Spinal cord (tissue), 10 donors: ENCODE results near the gene TIGD1. TPM values are rescaled to one million over a fixed set of nuclear protein-coding genes. Genes with fewer than 3 reads are reported as not detected.

Source experiments
- DNase-seq, 6 donors: peaks; one replicate each; pipeline versions ENCODE4 v3.0.0 to v3.0.0-alpha.2; 2013 to 2015; ENCODE audit warnings: low spot score in 6 of 6, low read depth in 4 of 6
- H3K27ac ChIP-seq: one replicate; pipeline ENCODE4 v1.5.1; 2013; ENCODE audit warnings: low read depth, low read length, control low read depth
- H3K27me3 ChIP-seq: one replicate; pipeline ENCODE4 v1.6.1; 2013; ENCODE audit warnings: low read length; ENCODE audit not compliant: control insufficient read depth, insufficient read depth
- H3K36me3 ChIP-seq: one replicate; pipeline ENCODE4 v1.6.1; 2013; ENCODE audit warnings: low read length; ENCODE audit not compliant: control insufficient read depth, insufficient read depth
- H3K4me1 ChIP-seq: one replicate; pipeline ENCODE4 v1.6.1; 2013; ENCODE audit warnings: low read length; ENCODE audit not compliant: control insufficient read depth, insufficient read depth
- H3K4me3 ChIP-seq: one replicate; pipeline ENCODE4 v1.5.1; 2013; ENCODE audit warnings: low read depth, low read length, control low read depth
- H3K9me3 ChIP-seq: one replicate; pipeline ENCODE4 v1.6.1; 2013; ENCODE audit warnings: low read length; ENCODE audit not compliant: control insufficient read depth, insufficient read depth
- WGBS: methylation state at CpG from one replicate; pipeline ENCODE4 v1.1.5; 2013; ENCODE audit warnings: missing lambda C conversion rate; ENCODE audit not compliant: insufficient coverage; 5-methylcytosine and 5-hydroxymethylcytosine counted together
- polyA plus RNA-seq, 2 donors: library from polyadenylated mRNA; unstranded; fragments of 120-200 nt; gene quantifications; one replicate each; pipeline ENCODE4 v1.2.1, GENCODE V29; 2013; ENCODE audit not compliant: insufficient read length in 2 of 2
- total RNA-seq, 2 donors: library from RNA; depleted of rRNA in 1 of 2; stranded (reverse); fragments of 120-200 nt in 1 of 2; fragments of >200 nt in 1 of 2; gene quantifications; one replicate each; pipeline versions ENCODE4 v1.2.3 to v1.2.4, GENCODE V29; 2013 to 2014
- donor health status: healthy.

Gene TIGD1
- total and polyA plus RNA-seq, 4 donors, result 5.9 to 11.1 (median 10.3) TPM

GRCh38 chr2:232526372-232526941, 23.9 kb downstream of the TIGD1 start:
- no peak overlapping the region for H3K4me3 ChIP-seq
- peaks cover 31% of the 10 kb centered on the region for H3K27me3 ChIP-seq
- no peak overlapping the region for H3K27ac ChIP-seq
- H3K4me1 ChIP-seq, result peaks cover 33% of the 10 kb centered on the region
- H3K9me3 ChIP-seq, result no peaks in the 10 kb centered on the region
- 58% methylated on average over 7 of the region's 13 CpGs for WGBS
- DNase-seq, result no peak
- peaks cover 5% of the 10 kb centered on the region for H3K36me3 ChIP-seq

GRCh38 chr2:232525791-232526371, 24.5 kb downstream of the TIGD1 start, which contains the start of gene CHRND:
Gene CHRND (plus strand): TSS chr2:232526160. CDS start chr2:232526216, 56 bp downstream.
- WGBS, result 8% methylated on average over 9 of the region's 18 CpGs
- Histone ChIP-seq H3K9me3 (no peaks in the 10 kb centered on the region), H3K4me1 (peaks cover 35% of the 10 kb centered on the region), H3K27ac (no peak within 1 kb of the TSS), H3K4me3 (no peak within 1 kb of the TSS), H3K36me3 (peaks cover 5% of the 10 kb centered on the region), H3K27me3 (peaks cover 36% of the 10 kb centered on the region)
- DNase-seq, result no peak

GRCh38 chr2:232525199-232525598, 25.2 kb downstream of the TIGD1 start:
- Histone ChIP-seq H3K27ac (no peak overlapping the region), H3K27me3 (peaks cover 36% of the 10 kb centered on the region)
- DNase-seq, result no peak

GRCh38 chr2:232524771-232525170, 25.6 kb downstream of the TIGD1 start:
- peaks cover 36% of the 10 kb centered on the region for H3K4me1 ChIP-seq
- no peaks in the 10 kb centered on the region for H3K9me3 ChIP-seq
- no peak overlapping the region for H3K27ac ChIP-seq
- H3K36me3 ChIP-seq, result peaks cover 5% of the 10 kb centered on the region
- H3K27me3 ChIP-seq, result peaks cover 36% of the 10 kb centered on the region
- 72% methylated on average over 6 of the region's 6 CpGs for WGBS
- no peak for DNase-seq
- no peak overlapping the region for H3K4me3 ChIP-seq

More at GRCh38 chr2:232525199-232525598, 25.2 kb downstream of the TIGD1 start:
- WGBS, result 81% methylated on average over 13 of the region's 14 CpGs
- Histone ChIP-seq H3K36me3 (peaks cover 5% of the 10 kb centered on the region), H3K4me1 (peaks cover 35% of the 10 kb centered on the region), H3K9me3 (no peaks in the 10 kb centered on the region), H3K4me3 (no peak overlapping the region)

- no peak overlapping the region for H3K27ac ChIP-seq
- peaks cover 36% of the 10 kb centered on the region for H3K27me3 ChIP-seq
- peaks cover 5% of the 10 kb centered on the region for H3K36me3 ChIP-seq
- DNase-seq, result peak in 2 of 6 donors; percentile 67 to 83
- WGBS, result under 1% methylated on average over 72 of the region's 75 CpGs
- H3K4me1 ChIP-seq, result peaks cover 41% of the 10 kb centered on the region
- H3K4me3 ChIP-seq, result no peak overlapping the region
- H3K9me3 ChIP-seq, result no peaks in the 10 kb centered on the region
Observed at GRCh38 chr2:232523682-232524597, 26.4 kb downstream of the TIGD1 start.

- WGBS, result 14% methylated on average over 15 of the region's 16 CpGs
Observed at GRCh38 chr2:232523402-232523681, 27.0 kb downstream of the TIGD1 start.

GRCh38 chr2:232522623-232523401, 27.5 kb downstream of the TIGD1 start:
- Histone ChIP-seq H3K27me3 (peaks cover 36% of the 10 kb centered on the region), H3K4me3 (peak overlapping the region; percentile 2), H3K4me1 (peaks cover 41% of the 10 kb centered on the region), H3K36me3 (peaks cover 5% of the 10 kb centered on the region), H3K27ac (no peak overlapping the region), H3K9me3 (no peaks in the 10 kb centered on the region)
- 24% methylated on average over 45 of the region's 46 CpGs for WGBS
- no peak for DNase-seq

More at GRCh38 chr2:232523402-232523681, 27.0 kb downstream of the TIGD1 start:
- H3K4me3 ChIP-seq, result no peak overlapping the region
- DNase-seq, result no peak
- H3K27ac ChIP-seq, result no peak overlapping the region
- H3K9me3 ChIP-seq, result no peaks in the 10 kb centered on the region
- peaks cover 36% of the 10 kb centered on the region for H3K27me3 ChIP-seq
- peaks cover 41% of the 10 kb centered on the region for H3K4me1 ChIP-seq
- H3K36me3 ChIP-seq, result peaks cover 5% of the 10 kb centered on the region

- DNase-seq, result peak in 2 of 6 donors; percentile 76
- peaks cover 41% of the 10 kb centered on the region for H3K4me1 ChIP-seq
- WGBS, result 2% methylated on average over 66 of the region's 66 CpGs
Observed at GRCh38 chr2:232521959-232522622, 28.3 kb downstream of the TIGD1 start.

GRCh38 chr2:232521098-232521497, 29.3 kb downstream of the TIGD1 start:
- Histone ChIP-seq H3K36me3 (peaks cover 5% of the 10 kb centered on the region), H3K4me3 (no peak overlapping the region), H3K27me3 (peaks cover 36% of the 10 kb centered on the region)

More at GRCh38 chr2:232521959-232522622, 28.3 kb downstream of the TIGD1 start:
- peaks cover 5% of the 10 kb centered on the region for H3K36me3 ChIP-seq
- H3K9me3 ChIP-seq, result no peaks in the 10 kb centered on the region
- peak overlapping the region; percentile 2 for H3K4me3 ChIP-seq
- H3K27ac ChIP-seq, result no peak overlapping the region
- H3K27me3 ChIP-seq, result peaks cover 36% of the 10 kb centered on the region

More at GRCh38 chr2:232521098-232521497, 29.3 kb downstream of the TIGD1 start:
- DNase-seq, result no peak
- H3K27ac ChIP-seq, result no peak overlapping the region
- 89% methylated on average over 14 of the region's 14 CpGs for WGBS
- H3K4me1 ChIP-seq, result peaks cover 41% of the 10 kb centered on the region
- H3K9me3 ChIP-seq, result no peaks in the 10 kb centered on the region
